ENCODE data around the gene OPALIN.

GRCh38 chr10:96346295-96346694 is 12.5 kb downstream of the OPALIN start:
- TF ChIP-seq CTCF (IDR thresholded peaks at IDR 0.05) (no peak), EZH2 (IDR thresholded peaks at IDR 0.05; ENCODE audit: borderline replicate concordance, insufficient read depth, low read depth, low read length, poor library complexity, severe bottlenecking) (no peak)
